CD4-positive, alpha-beta T cell treated with Interleukin-15 for 4 hours (primary cell): Measurements from ENCODE around the gene CFAP92.

ENCODE experiments used
- DNase-seq: peaks from one replicate; pipeline ENCODE4 v3.0.0-alpha.2; 2020; ENCODE audit warnings: low spot score

The CFAP92 gene

GRCh38 chr3:128993461-128994172, at the start of gene CFAP92:
Gene CFAP92 (minus strand): TSS chr3:128994076. CDS start chr3:128993304, 772 bp downstream.
- DNase-seq, result peak; percentile 92

GRCh38 chr3:129040579-129041300, 46.9 kb upstream of the CFAP92 start:
- DNase-seq, result no peak

- no peak for DNase-seq
Measured at GRCh38 chr3:129040039-129040336, 46.1 kb upstream of the CFAP92 start.

GRCh38 chr3:129039271-129040038, 45.6 kb upstream of the CFAP92 start:
- DNase-seq, result no peak

- DNase-seq, result no peak
Measured at GRCh38 chr3:129038121-129038855, 44.4 kb upstream of the CFAP92 start.

- no peak for DNase-seq
Measured at GRCh38 chr3:129037093-129037419, 43.2 kb upstream of the CFAP92 start.

- DNase-seq, result no peak
Measured at GRCh38 chr3:129036222-129037092, 42.6 kb upstream of the CFAP92 start.

- DNase-seq, result no peak
Measured at GRCh38 chr3:129035360-129036221, 41.7 kb upstream of the CFAP92 start.

GRCh38 chr3:129034642-129035041, 40.8 kb upstream of the CFAP92 start:
- DNase-seq, result no peak

GRCh38 chr3:129033633-129034321, 39.9 kb upstream of the CFAP92 start:
- no peak for DNase-seq

GRCh38 chr3:129033151-129033550, 39.3 kb upstream of the CFAP92 start:
- no peak for DNase-seq

- DNase-seq, result no peak
Measured at GRCh38 chr3:129032716-129033115, 38.8 kb upstream of the CFAP92 start.

GRCh38 chr3:129031476-129032215, 37.8 kb upstream of the CFAP92 start:
- no peak for DNase-seq

GRCh38 chr3:129030611-129031010, 36.7 kb upstream of the CFAP92 start:
- DNase-seq, result no peak

- DNase-seq, result no peak
Measured at GRCh38 chr3:129028866-129029265, 35.0 kb upstream of the CFAP92 start.

GRCh38 chr3:129027544-129027880, 33.6 kb upstream of the CFAP92 start:
- no peak for DNase-seq

- peak; percentile 93 for DNase-seq
Measured at GRCh38 chr3:129026728-129027543, 33.1 kb upstream of the CFAP92 start.

GRCh38 chr3:129025691-129026435, 32.0 kb upstream of the CFAP92 start:
- no peak for DNase-seq
